Astrocyte of the spinal cord (primary cell): Measurements from ENCODE around the gene DNAJC9.

Experiments
- DNase-seq: peaks from one replicate; pipeline ENCODE4 v3.0.0; 2011; ENCODE audit warnings: low read depth, low spot score
- H3K4me3 ChIP-seq: 2 replicates; pipeline ENCODE4 v1.5.1; 2011; ENCODE audit warnings: low read depth, mild to moderate bottlenecking, low read length, moderate library complexity
- in situ Hi-C: cut with HindIII; loops from 2 replicates; pipeline ENCODE4 v1.10.0; 2017; ENCODE audit warnings: low sequenced_read_pairs
- TF ChIP-seq, protein P1 (sequence below): IDR thresholded peaks from 2 replicates; pipeline ENCODE4 v1.5.1; 2012; ENCODE audit warnings: low read depth, mild to moderate bottlenecking, low read length, inconsistent platforms

Gene DNAJC9, protein sequence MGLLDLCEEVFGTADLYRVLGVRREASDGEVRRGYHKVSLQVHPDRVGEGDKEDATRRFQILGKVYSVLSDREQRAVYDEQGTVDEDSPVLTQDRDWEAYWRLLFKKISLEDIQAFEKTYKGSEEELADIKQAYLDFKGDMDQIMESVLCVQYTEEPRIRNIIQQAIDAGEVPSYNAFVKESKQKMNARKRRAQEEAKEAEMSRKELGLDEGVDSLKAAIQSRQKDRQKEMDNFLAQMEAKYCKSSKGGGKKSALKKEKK

DNA sequence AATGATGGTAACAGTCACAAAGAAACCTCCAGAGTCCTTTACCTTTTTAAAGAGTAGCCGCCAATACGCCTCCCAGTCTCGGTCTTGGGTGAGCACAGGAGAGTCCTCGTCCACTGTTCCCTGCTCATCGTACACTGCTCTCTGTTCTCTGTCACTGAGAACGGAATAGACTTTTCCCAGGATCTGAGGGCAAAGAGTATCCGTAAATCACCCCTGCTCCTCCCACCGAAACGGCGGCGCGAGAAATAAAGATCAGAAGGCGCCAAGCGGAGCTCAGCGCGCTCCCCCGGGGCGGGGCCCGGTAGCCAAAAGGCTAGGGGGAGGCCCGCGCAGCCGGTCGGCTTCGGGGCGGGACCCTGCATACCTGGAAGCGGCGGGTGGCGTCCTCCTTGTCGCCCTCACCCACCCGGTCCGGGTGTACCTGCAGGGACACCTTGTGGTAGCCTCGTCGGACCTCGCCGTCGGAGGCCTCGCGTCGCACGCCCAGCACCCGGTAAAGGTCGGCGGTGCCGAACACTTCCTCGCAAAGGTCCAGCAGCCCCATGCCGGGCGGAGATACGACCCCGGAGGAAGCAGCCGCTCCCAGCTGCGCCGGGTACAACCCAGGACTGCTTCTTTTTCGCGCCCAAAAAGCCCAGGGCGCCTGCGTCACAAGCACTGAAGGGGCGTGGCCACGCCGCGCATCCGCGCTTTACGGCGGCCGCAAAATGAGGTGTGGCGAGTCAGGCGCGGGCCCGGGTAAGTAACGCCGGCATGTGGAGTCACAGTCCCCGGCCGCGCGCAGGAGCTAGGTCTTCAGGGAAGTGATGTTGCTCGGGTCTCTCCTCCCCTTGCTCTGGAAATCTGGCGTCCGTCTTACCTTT lies at the start of gene DNAJC9:
TSS of gene DNAJC9 (minus strand) at position 610 of the 863 bp plus-strand sequence. CDS start at position 544, 66 bp downstream.
- in situ Hi-C loops: no loop called here
- TF ChIP-seq, protein P1, sequence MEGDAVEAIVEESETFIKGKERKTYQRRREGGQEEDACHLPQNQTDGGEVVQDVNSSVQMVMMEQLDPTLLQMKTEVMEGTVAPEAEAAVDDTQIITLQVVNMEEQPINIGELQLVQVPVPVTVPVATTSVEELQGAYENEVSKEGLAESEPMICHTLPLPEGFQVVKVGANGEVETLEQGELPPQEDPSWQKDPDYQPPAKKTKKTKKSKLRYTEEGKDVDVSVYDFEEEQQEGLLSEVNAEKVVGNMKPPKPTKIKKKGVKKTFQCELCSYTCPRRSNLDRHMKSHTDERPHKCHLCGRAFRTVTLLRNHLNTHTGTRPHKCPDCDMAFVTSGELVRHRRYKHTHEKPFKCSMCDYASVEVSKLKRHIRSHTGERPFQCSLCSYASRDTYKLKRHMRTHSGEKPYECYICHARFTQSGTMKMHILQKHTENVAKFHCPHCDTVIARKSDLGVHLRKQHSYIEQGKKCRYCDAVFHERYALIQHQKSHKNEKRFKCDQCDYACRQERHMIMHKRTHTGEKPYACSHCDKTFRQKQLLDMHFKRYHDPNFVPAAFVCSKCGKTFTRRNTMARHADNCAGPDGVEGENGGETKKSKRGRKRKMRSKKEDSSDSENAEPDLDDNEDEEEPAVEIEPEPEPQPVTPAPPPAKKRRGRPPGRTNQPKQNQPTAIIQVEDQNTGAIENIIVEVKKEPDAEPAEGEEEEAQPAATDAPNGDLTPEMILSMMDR: no peak
- H3K4me3 ChIP-seq: peak within 1 kb of the TSS; percentile 84
- peak; percentile 96 for DNase-seq

DNA sequence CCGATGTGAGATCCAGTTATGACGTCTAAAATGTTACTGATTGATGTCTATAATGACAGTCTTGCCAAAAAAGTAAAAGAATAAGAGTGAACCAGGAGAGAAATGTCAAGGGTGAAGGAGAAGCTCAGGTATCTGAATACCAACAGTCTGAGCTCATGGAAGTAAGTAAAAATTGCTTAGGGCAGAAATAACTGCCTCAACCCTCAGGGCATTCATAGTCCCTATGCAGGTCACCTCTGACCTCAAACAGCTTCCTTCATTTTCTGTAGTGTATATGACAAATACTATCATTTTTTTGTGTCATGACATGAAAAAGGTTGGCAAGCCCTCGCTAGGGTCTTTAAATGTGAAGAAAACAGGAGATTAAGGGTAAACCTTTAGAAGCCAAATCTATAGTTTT lies 46.4 kb upstream of the DNAJC9 start:
- no peak for DNase-seq
- TF ChIP-seq, protein P1: no peak
- in situ Hi-C loops: no loop called here
- no peak overlapping the region for H3K4me3 ChIP-seq

DNA sequence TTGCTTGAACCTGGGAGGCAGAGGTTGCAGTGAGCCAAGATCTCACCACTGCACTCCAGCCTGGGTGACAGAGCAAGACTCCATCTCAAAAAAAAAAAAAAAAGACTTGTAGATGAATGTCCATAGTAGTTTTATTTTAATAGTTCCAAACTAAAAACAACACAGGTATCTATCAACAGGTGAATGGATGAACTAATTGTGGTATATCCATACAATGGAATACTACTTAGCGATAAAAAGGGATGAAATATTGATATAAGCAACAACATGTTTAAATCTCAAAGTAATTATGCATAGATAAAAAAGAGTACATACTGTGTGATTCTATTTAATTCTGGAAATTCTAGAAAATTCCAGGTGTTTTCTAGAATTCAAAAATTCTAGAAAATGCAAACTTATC lies 42.9 kb upstream of the DNAJC9 start:
- TF ChIP-seq, protein P1: no peak
- in situ Hi-C loops: no loop called here
- no peak overlapping the region for H3K4me3 ChIP-seq
- DNase-seq: no peak

DNA sequence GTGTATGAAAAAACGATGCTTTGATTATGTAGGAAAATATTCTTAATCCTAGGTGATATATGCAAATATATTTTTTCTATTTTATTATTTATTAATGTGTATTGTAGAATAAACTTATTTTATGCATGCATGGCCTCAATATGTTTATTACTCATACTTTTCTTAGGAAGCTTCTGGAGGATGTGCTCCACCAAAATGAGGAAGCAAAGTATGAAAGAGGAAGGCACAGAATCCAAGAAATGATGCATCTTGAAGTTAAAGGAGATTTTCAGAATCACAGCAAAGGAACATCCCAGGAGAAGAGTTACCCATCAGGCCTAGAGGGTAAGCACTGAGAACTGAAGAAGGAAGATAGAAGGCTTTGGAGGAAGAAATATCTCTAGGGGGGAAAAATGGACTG lies 40.4 kb upstream of the DNAJC9 start:
- no peak for DNase-seq
- in situ Hi-C loops: no loop called here
- TF ChIP-seq, protein P1: no peak
- no peak overlapping the region for H3K4me3 ChIP-seq

DNA sequence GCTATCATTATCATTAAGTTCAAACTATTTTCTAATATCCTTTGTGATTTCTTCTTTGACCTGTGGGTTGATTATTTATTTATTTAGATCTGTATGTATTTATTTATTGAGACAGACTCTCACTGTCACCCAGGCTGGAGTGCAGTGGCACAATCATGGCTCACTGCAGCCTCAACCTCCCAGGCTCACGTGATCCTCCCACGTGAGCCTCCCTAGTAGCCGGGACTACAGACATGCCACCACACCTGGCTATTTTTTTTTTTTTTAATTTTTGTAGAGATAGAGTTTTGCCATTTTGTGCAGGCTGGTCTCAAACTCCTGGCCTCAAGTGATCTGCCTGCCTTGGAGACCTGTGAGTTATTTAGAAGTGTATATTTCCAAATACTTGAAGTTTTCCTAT lies 34.0 kb upstream of the DNAJC9 start:
- no peak for DNase-seq
- in situ Hi-C loops: no loop called here
- H3K4me3 ChIP-seq: no peak overlapping the region
- TF ChIP-seq, protein P1: no peak

DNA sequence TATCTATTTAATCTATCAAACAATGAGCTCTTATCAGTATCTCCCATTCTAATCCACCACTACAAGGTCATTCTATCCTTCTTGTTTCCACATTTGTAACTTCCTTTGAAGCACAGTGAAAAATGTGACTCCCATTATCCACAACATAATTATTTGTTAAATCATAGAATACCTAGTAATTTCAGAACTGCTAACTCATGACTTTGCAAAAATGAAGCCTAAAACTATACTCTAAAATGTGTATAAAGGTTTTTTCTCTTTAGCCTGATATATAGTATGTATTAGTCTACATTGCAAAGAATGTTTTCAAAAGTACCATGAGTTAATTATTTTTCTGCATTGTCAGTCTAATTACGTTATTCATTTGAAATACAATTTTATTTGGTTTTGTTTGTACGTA lies 17.4 kb upstream of the DNAJC9 start:
- no peak for DNase-seq
- in situ Hi-C loops: no loop called here
- no peak overlapping the region for H3K4me3 ChIP-seq
- TF ChIP-seq, protein P1: no peak
